Neural cell (in vitro differentiated cells): Measurements from ENCODE around the gene ARHGAP42. TPM values are rescaled to one million over a fixed set of nuclear protein-coding genes. Genes with fewer than 3 reads are reported as not detected.

Experiments used
- H2AFZ ChIP-seq: fragments of 200-600, 300-800 bp; sonication (generic), shearing (Covaris generic); 2 replicates; pipeline ENCODE4 v1.6.0; 2014; ENCODE audit warnings: low read depth, mild to moderate bottlenecking, antibody characterized with exemption, low read length, moderate library complexity
- H3F3A ChIP-seq: fragments of 200-600 bp; shearing (Covaris generic); 2 replicates; pipeline ENCODE4 v1.6.1; 2016; ENCODE audit warnings: mild to moderate bottlenecking, moderate library complexity, mixed read lengths, antibody characterized with exemption, low read length; ENCODE audit not compliant: insufficient read depth, poor library complexity, severe bottlenecking
- H3K27ac ChIP-seq: fragments of 200-600, 300-800 bp; sonication (generic), shearing (Covaris generic); 2 replicates; pipeline ENCODE4 v1.5.1; 2014; ENCODE audit warnings: mild to moderate bottlenecking, low read length, moderate library complexity
- H3K27me3 ChIP-seq: fragments of 300-800, 200-600 bp; sonication (generic), shearing (Covaris generic); 2 replicates; pipeline ENCODE4 v1.6.0; 2014; ENCODE audit warnings: mild to moderate bottlenecking, low read depth, low read length, moderate library complexity; ENCODE audit not compliant: insufficient read depth
- H3K36me3 ChIP-seq: fragments of 300-800, 200-600 bp; sonication (generic), shearing (Covaris generic); 2 replicates; pipeline ENCODE4 v1.5.1; 2014; ENCODE audit warnings: mild to moderate bottlenecking, antibody characterized with exemption, low read length, moderate library complexity; ENCODE audit not compliant: insufficient read depth
- H3K4me2 ChIP-seq: fragments of 300-800, 200-600 bp; sonication (generic), shearing (Covaris generic); 2 replicates; pipeline ENCODE4 v1.6.0; 2014; ENCODE audit warnings: mild to moderate bottlenecking, low read length
- H3K4me3 ChIP-seq: fragments of 300-800, 200-600 bp; sonication (generic), shearing (Covaris generic); 2 replicates; pipeline ENCODE4 v1.5.1; 2014; ENCODE audit warnings: mild to moderate bottlenecking, low read length, moderate library complexity
- H3K79me2 ChIP-seq: fragments of 200-600 bp; shearing (Covaris generic); replicated peaks from 2 replicates; pipeline ENCODE4 v1.6.0; 2014; ENCODE audit warnings: mild to moderate bottlenecking, low read length, moderate library complexity; ENCODE audit not compliant: insufficient read depth
- H3K9ac ChIP-seq: fragments of 300-800, 200-600 bp; sonication (generic), shearing (Covaris generic); 2 replicates; pipeline ENCODE4 v1.6.1; 2016; ENCODE audit warnings: mild to moderate bottlenecking, low read length, mixed read lengths
- H3K9me2 ChIP-seq: fragments of 200-600 bp; shearing (Covaris generic); 2 replicates; pipeline ENCODE4 v1.6.1; 2016; ENCODE audit warnings: mild to moderate bottlenecking, low read length, mixed read lengths; ENCODE audit not compliant: insufficient read depth
- H3K9me3 ChIP-seq: fragments of 200-600, 300-800 bp; sonication (generic), shearing (Covaris generic); 2 replicates; pipeline ENCODE4 v1.6.1; 2016; ENCODE audit warnings: mild to moderate bottlenecking, mixed run types, low read length, moderate library complexity, mixed read lengths
- H4K20me1 ChIP-seq: fragments of 200-600 bp; shearing (Covaris generic); 2 replicates; pipeline ENCODE4 v1.6.1; 2016; ENCODE audit warnings: mild to moderate bottlenecking, mixed run types; ENCODE audit not compliant: insufficient read depth
- CTCF ChIP-seq: fragments of 450-650 bp; IDR thresholded peaks from 2 replicates; pipeline ENCODE4 v1.5.1; 2014; ENCODE audit warnings: antibody characterized with exemption, mild to moderate bottlenecking, moderate library complexity; ENCODE audit not compliant: poor library complexity, severe bottlenecking
- EP300 ChIP-seq: fragments of 450-650 bp; conservative IDR thresholded peaks from 2 replicates; pipeline ENCODE4 v1.6.1; 2014; ENCODE audit warnings: antibody characterized with exemption, mild to moderate bottlenecking, moderate library complexity; ENCODE audit not compliant: poor library complexity, severe bottlenecking
- EZH2 ChIP-seq: fragments of 200-600, 300-800 bp; shearing (Covaris generic), sonication (generic); IDR thresholded peaks from 2 replicates; pipeline ENCODE4 v1.6.1; 2014; ENCODE audit warnings: antibody characterized with exemption, low read length, borderline replicate concordance, mild to moderate bottlenecking; ENCODE audit not compliant: insufficient read depth, poor library complexity, severe bottlenecking
- MXI1 ChIP-seq: fragments of 450-650 bp; conservative IDR thresholded peaks from 2 replicates; pipeline ENCODE4 v1.6.1; 2014; ENCODE audit warnings: antibody characterized with exemption, mild to moderate bottlenecking; ENCODE audit not compliant: poor library complexity, severe bottlenecking
- POLR2AphosphoS5 ChIP-seq: IDR thresholded peaks from 2 replicates; pipeline ENCODE4 v1.6.1; 2012
- RAD21 ChIP-seq: fragments of 450-650 bp; conservative IDR thresholded peaks from 2 replicates; pipeline ENCODE4 v1.6.1; 2014; ENCODE audit warnings: antibody characterized with exemption, mild to moderate bottlenecking, moderate library complexity
- REST ChIP-seq: IDR thresholded peaks from 2 replicates; pipeline ENCODE4 v1.6.1; 2012; ENCODE audit warnings: borderline replicate concordance
- SMC3 ChIP-seq: fragments of 450-650 bp; conservative IDR thresholded peaks from 2 replicates; pipeline ENCODE4 v1.6.1; 2014; ENCODE audit warnings: antibody characterized with exemption, mild to moderate bottlenecking, moderate library complexity; ENCODE audit not compliant: poor library complexity
- TAF1 ChIP-seq: IDR thresholded peaks from 2 replicates; pipeline ENCODE4 v1.6.1; 2012; ENCODE audit warnings: low read depth
- polyA plus RNA-seq: library from polyadenylated mRNA; depleted of rRNA; stranded (reverse); fragments of >200 nt; gene quantifications from 2 replicates; pipeline ENCODE4 v1.2.3, GENCODE V29; 2014

Gene ARHGAP42
- polyA plus RNA-seq, 1 donor from 2014 or later, result 0.64 TPM

GRCh38 chr11:100841711-100842407 is 154.8 kb downstream of the ARHGAP42 start:
- Histone ChIP-seq H3K4me3 (no peak overlapping the region), H3K79me2 (no peaks in the 10 kb centered on the region), H3K9me3 (no peaks in the 10 kb centered on the region), H3K4me2 (no peak overlapping the region), H3F3A (no peaks in the 10 kb centered on the region), H3K36me3 (no peaks in the 10 kb centered on the region), H3K27me3 (no peaks in the 10 kb centered on the region), H4K20me1 (no peaks in the 10 kb centered on the region), H3K9ac (no peak overlapping the region), H3K27ac (no peak overlapping the region), H3K9me2 (no peaks in the 10 kb centered on the region), H2AFZ (no peak overlapping the region)
- TF ChIP-seq CTCF (no peak), POLR2AphosphoS5 (no peak), EZH2 (no peak), REST (no peak), RAD21 (no peak), EP300 (no peak), MXI1 (no peak), TAF1 (no peak), SMC3 (no peak)

GRCh38 chr11:100847696-100848216 is 160.7 kb downstream of the ARHGAP42 start:
- H4K20me1 ChIP-seq, result no peaks in the 10 kb centered on the region
- H3K9ac ChIP-seq, result no peak overlapping the region
- H2AFZ ChIP-seq, result no peak overlapping the region
- H3K27me3 ChIP-seq, result no peaks in the 10 kb centered on the region
- no peak overlapping the region for H3K27ac ChIP-seq
- no peaks in the 10 kb centered on the region for H3F3A ChIP-seq
- H3K4me2 ChIP-seq, result no peak overlapping the region
- H3K79me2 ChIP-seq, result no peaks in the 10 kb centered on the region
- H3K36me3 ChIP-seq, result no peaks in the 10 kb centered on the region
- no peaks in the 10 kb centered on the region for H3K9me3 ChIP-seq
- no peaks in the 10 kb centered on the region for H3K9me2 ChIP-seq
- TF ChIP-seq SMC3 (no peak), EP300 (no peak), REST (no peak), CTCF (no peak), TAF1 (no peak), EZH2 (no peak), RAD21 (no peak), MXI1 (no peak), POLR2AphosphoS5 (no peak)
- no peak overlapping the region for H3K4me3 ChIP-seq
